Type B pancreatic cell (in vitro differentiated cells): ENCODE data around the gene SNCAIP. TPM values are rescaled to one million over a fixed set of nuclear protein-coding genes. Genes with fewer than 3 reads are reported as not detected.

Experiments used
- DNase-seq: peaks from one replicate; pipeline ENCODE4 v3.0.0; 2021; ENCODE audit warnings: mixed read lengths; ENCODE audit not compliant: unreplicated experiment; ENCODE audit errors: extremely low spot score
- H3K27ac Mint-ChIP-seq: 2 replicates; pipeline ENCODE4 v1.8.0; 2021; ENCODE audit warnings: mild to moderate bottlenecking, mixed read lengths
- H3K27me3 Mint-ChIP-seq: 2 replicates; pipeline ENCODE4 v1.8.0; 2021; ENCODE audit warnings: mixed read lengths
- H3K36me3 Mint-ChIP-seq: 2 replicates; pipeline ENCODE4 v1.8.0; 2021; ENCODE audit warnings: mixed read lengths
- H3K4me1 Mint-ChIP-seq: one replicate; pipeline ENCODE4 v1.8.0; 2021; ENCODE audit warnings: mixed read lengths; ENCODE audit not compliant: unreplicated experiment
- H3K4me3 Mint-ChIP-seq: 2 replicates; pipeline ENCODE4 v1.8.0; 2021; ENCODE audit warnings: mild to moderate bottlenecking, mixed read lengths
- H3K9me3 Mint-ChIP-seq: 2 replicates; pipeline ENCODE4 v1.8.0; 2021; ENCODE audit warnings: mixed read lengths
- CTCF ChIP-seq: fragments of 200-600 bp; sonication (generic); conservative IDR thresholded peaks from 2 replicates; pipeline ENCODE4 v1.5.0; 2021; ENCODE audit warnings: antibody characterized with exemption, mild to moderate bottlenecking
- total RNA-seq: library from RNA; stranded (reverse); gene quantifications from 2 replicates; pipeline ENCODE4 v1.2.1, GENCODE V29; 2021; ENCODE audit warnings: low replicate concordance

Gene SNCAIP
- total RNA-seq, 1 donor from 2014 or later = 31.6 TPM

DNA sequence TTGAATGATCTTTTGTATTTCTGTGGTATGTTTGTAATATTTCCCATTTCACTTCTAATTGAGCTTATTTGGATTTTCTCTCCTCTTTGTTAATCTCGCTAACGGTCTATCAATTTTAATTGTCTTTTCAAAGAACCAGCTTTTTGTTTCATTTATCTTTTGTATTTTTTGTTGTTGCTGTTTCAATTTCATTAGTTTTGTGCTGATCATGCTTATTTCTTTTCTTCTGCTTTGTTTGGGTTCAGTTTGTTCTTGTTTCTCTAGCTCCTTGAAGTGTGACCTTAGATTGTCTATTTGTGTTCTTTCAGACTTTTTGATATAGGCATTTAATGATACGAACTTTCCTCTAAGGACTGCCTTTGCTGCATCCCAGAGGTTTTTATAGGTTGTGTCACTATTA, 28.4 kb upstream of the SNCAIP start:
- DNase-seq = no peak
- H3K27ac Mint-ChIP-seq = no peak overlapping the region
- H3K4me1 Mint-ChIP-seq = no peaks in the 10 kb centered on the region
- no peak overlapping the region for H3K4me3 Mint-ChIP-seq
- H3K36me3 Mint-ChIP-seq = no peaks in the 10 kb centered on the region
- TF ChIP-seq CTCF = no peak
- H3K9me3 Mint-ChIP-seq = peaks cover 11% of the 10 kb centered on the region
- no peaks in the 10 kb centered on the region for H3K27me3 Mint-ChIP-seq

- H3K4me3 Mint-ChIP-seq = no peak overlapping the region
- peaks cover 5% of the 10 kb centered on the region for H3K9me3 Mint-ChIP-seq
- H3K27ac Mint-ChIP-seq = no peak overlapping the region
- no peaks in the 10 kb centered on the region for H3K27me3 Mint-ChIP-seq
- no peaks in the 10 kb centered on the region for H3K36me3 Mint-ChIP-seq
- no peaks in the 10 kb centered on the region for H3K4me1 Mint-ChIP-seq
- TF ChIP-seq CTCF = no peak
- no peak for DNase-seq
These were observed 25.5 kb upstream of the SNCAIP start for GRCh38 chr5:122286541-122286940.

DNA sequence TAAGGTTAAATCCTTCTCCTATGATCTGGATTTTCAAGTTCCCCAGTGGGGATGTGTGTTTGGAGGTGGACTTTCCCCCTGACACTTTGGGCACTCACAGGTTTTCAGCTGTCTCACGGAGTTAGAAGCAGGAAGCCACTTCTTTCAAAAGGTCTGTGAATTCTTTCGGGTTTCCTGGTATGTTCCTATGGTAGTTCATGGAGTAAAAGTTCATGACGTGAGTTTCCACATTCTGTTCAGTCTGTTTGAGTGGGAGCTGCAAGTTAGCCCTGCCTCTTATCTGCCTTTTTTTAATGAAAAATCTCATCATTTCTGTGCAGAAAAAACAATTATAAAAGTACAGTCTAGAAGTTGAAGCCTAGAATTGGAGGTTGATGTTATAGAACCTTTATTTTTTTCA, 24.9 kb upstream of the SNCAIP start:
- no peaks in the 10 kb centered on the region for H3K27me3 Mint-ChIP-seq
- no peak overlapping the region for H3K27ac Mint-ChIP-seq
- DNase-seq = no peak

GRCh38 chr5:122291000-122291901, 20.8 kb upstream of the SNCAIP start:
- H3K9me3 Mint-ChIP-seq = no peaks in the 10 kb centered on the region
- H3K36me3 Mint-ChIP-seq = no peaks in the 10 kb centered on the region
- no peak for DNase-seq
- peaks cover 6% of the 10 kb centered on the region for H3K4me1 Mint-ChIP-seq
- no peak overlapping the region for H3K4me3 Mint-ChIP-seq
- no peak overlapping the region for H3K27ac Mint-ChIP-seq
- no peak for TF ChIP-seq CTCF
- no peaks in the 10 kb centered on the region for H3K27me3 Mint-ChIP-seq

More for the DNA sequence above, 24.9 kb upstream of the SNCAIP start:
- no peaks in the 10 kb centered on the region for H3K36me3 Mint-ChIP-seq
- H3K4me1 Mint-ChIP-seq = peaks cover 3% of the 10 kb centered on the region
- TF ChIP-seq CTCF = no peak
- peaks cover 5% of the 10 kb centered on the region for H3K9me3 Mint-ChIP-seq
- no peak overlapping the region for H3K4me3 Mint-ChIP-seq

DNA sequence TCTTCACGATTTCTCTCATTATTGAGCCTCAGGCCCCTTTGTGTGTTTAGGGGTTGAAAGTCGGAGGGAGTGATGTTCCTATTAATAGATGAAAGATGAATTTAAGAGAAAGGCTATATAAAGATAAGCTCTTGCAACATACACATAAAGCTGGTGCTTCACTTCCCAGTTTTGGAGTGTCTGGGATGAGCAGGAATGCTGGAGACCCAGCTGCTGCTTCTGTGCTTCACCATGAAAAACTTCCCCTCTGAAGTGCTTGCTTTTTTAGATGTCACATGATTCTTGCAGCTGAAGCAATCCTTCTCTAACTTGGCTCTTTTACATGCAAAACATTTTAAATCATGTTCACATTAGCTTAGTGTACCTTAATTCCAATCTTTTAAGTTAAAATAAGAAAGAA, 19.7 kb upstream of the SNCAIP start:
- Mint-ChIP-seq H3K36me3 (no peaks in the 10 kb centered on the region), H3K9me3 (no peaks in the 10 kb centered on the region), H3K4me3 (no peak overlapping the region), H3K4me1 (peaks cover 6% of the 10 kb centered on the region), H3K27ac (no peak overlapping the region), H3K27me3 (no peaks in the 10 kb centered on the region)
- no peak for DNase-seq
- no peak for TF ChIP-seq CTCF
